Prostate gland (tissue), 2 donors: ENCODE data around the gene ATL1.

Experiments used
- POLR2A ChIP-seq: fragments of 450-650 bp; IDR thresholded peaks from one replicate; pipeline ENCODE4 v1.6.1; 2016; ENCODE audit warnings: antibody characterized with exemption, mild to moderate bottlenecking
- TF ChIP-seq, protein P1 (sequence below), 4 experiments: fragments of 200-600 bp in 2 of 4; fragments of 450-650 bp in 2 of 4; sonication (generic) in 2 of 4; IDR thresholded peaks; 1 replicate in 3 of 4; 2 replicates in 1 of 4; pipeline ENCODE4 v1.5.1; 2016 to 2019; ENCODE audit warnings: antibody characterized with exemption in 4 of 4, mild to moderate bottlenecking in 2 of 4, moderate library complexity in 2 of 4

DNA sequence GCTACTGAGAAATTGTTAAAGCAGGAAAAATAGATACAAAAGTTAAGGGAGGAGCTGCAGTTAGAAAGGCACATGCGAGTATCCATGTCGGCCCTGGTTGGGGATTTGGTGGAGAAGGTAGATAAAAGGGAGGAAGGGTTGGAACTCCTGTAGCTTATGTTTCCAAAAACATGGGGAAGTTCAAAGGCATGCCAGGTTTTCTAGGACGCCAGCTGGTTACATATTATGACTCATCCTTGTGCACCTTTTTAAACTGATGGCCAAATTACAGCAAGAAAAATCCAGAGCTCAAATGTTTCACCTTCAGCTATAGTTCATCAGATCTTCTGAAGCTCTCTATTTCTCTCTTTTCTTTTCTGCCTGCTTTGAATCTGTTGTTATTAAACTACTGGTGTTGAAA is 14.3 kb upstream of the ATL1 start:
- TF ChIP-seq POLR2A = no peak
- TF ChIP-seq, protein P1, sequence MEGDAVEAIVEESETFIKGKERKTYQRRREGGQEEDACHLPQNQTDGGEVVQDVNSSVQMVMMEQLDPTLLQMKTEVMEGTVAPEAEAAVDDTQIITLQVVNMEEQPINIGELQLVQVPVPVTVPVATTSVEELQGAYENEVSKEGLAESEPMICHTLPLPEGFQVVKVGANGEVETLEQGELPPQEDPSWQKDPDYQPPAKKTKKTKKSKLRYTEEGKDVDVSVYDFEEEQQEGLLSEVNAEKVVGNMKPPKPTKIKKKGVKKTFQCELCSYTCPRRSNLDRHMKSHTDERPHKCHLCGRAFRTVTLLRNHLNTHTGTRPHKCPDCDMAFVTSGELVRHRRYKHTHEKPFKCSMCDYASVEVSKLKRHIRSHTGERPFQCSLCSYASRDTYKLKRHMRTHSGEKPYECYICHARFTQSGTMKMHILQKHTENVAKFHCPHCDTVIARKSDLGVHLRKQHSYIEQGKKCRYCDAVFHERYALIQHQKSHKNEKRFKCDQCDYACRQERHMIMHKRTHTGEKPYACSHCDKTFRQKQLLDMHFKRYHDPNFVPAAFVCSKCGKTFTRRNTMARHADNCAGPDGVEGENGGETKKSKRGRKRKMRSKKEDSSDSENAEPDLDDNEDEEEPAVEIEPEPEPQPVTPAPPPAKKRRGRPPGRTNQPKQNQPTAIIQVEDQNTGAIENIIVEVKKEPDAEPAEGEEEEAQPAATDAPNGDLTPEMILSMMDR (IDR thresholded peaks at IDR 0.05) = no peak
